HCT116 (cell line): ENCODE data around the gene SPATA22. TPM values are rescaled to one million over a fixed set of nuclear protein-coding genes. Genes with fewer than 3 reads are reported as not detected.

ENCODE experiments used
- ATAC-seq: fragments of 200-7000 bp; cut with Tn5 transposase; 2 replicates; pipeline ENCODE4 v1.9.1; 2020; ENCODE audit warnings: mild to moderate bottlenecking, moderate library complexity
- BruUV-seq: library from RNA; stranded (reverse); fragments of 400-500 nt; replicated peaks from 2 replicates; lab custom pipeline; 2021; lab: Mats Ljungman, UMichigan
- CTCF ChIA-PET: fragments of 300-600 bp; sonication (Branson Sonifier 250); formaldehyde crosslinking; loops from one replicate; lab custom pipeline; 2021; ENCODE audit warnings: antibody characterized with exemption; lab: Charles Lee
- POLR2A ChIA-PET: fragments of 300-600, 350-600 bp; sonication (Branson Sonifier 250); formaldehyde crosslinking; loops from one replicate; lab custom pipeline; 2021; ENCODE audit warnings: antibody characterized with exemption; lab: Charles Lee
- RAD21 ChIA-PET, 2 experiments: fragments of 300-600 bp; sonication (Branson Sonifier 250); formaldehyde crosslinking; loops; one replicate each; lab custom pipeline; 2023; ENCODE audit warnings: low total read pairs in 2 of 2; ENCODE audit not compliant: uncharacterized antibody in 2 of 2, unreplicated experiment in 2 of 2, low non-redundant PET in 1 of 2; lab: Charles Lee
- DNase-seq: peaks from one replicate; pipeline ENCODE4 v3.0.0-alpha.2; 2010; ENCODE audit warnings: low read depth, low spot score
- H2AFZ ChIP-seq: fragments of 200-600 bp; shearing (Covaris generic), sonication (generic); 2 replicates; pipeline ENCODE4 v1.6.1; 2017; ENCODE audit warnings: low read depth, mixed run types, mixed read lengths, antibody characterized with exemption, low read length; ENCODE audit not compliant: poor library complexity, severe bottlenecking
- H3K27ac ChIP-seq: 2 replicates; pipeline ENCODE4 v1.5.1; 2012; ENCODE audit warnings: low read depth, low read length
- H3K27me3 ChIP-seq: fragments of 200-600 bp; sonication (generic); 2 replicates; pipeline ENCODE4 v1.6.1; 2016; ENCODE audit warnings: mixed run types, low read length, mixed read lengths; ENCODE audit not compliant: insufficient read depth
- H3K36me3 ChIP-seq, 2 experiments: fragments of 200-500 bp in 1 of 2; fragments of 200-600 bp in 1 of 2; sonication (Bioruptor generic) in 1 of 2; sonication (generic) in 1 of 2; 2 replicates each; pipeline versions ENCODE4 v1.5.1 to v1.6.1; 2014 to 2016; ENCODE audit warnings: low read length in 2 of 2, inconsistent platforms in 1 of 2, mixed read lengths in 1 of 2, mixed run types in 1 of 2; ENCODE audit not compliant: insufficient read depth in 2 of 2, control insufficient read depth in 1 of 2
- H3K4me1 ChIP-seq, 2 experiments: fragments of 200-600 bp in 1 of 2; sonication (generic) in 1 of 2; 2 replicates each; pipeline versions ENCODE4 v1.5.1 to v1.6.1; 2012 to 2017; ENCODE audit warnings: low read length in 2 of 2, inconsistent platforms in 1 of 2, mild to moderate bottlenecking in 1 of 2, mixed read lengths in 1 of 2, mixed run types in 1 of 2, moderate library complexity in 1 of 2; ENCODE audit not compliant: insufficient read depth in 2 of 2, control insufficient read depth in 1 of 2
- H3K4me2 ChIP-seq: fragments of 200-600 bp; sonication (generic); 2 replicates; pipeline ENCODE4 v1.6.1; 2017; ENCODE audit warnings: mixed run types, low read length, mixed read lengths
- H3K4me3 ChIP-seq, 2 experiments: fragments of 200-600 bp in 1 of 2; sonication (generic) in 1 of 2; replicated peaks in 1 of 2; 2 replicates each; pipeline ENCODE4 v1.5.1; 2011 to 2016; ENCODE audit warnings: low read length in 2 of 2, control low read depth in 1 of 2, low read depth in 1 of 2, mild to moderate bottlenecking in 1 of 2, mixed read lengths in 1 of 2, mixed run types in 1 of 2
- H3K79me2 ChIP-seq: fragments of 200-600 bp; sonication (generic); 2 replicates; pipeline ENCODE4 v1.6.1; 2017; ENCODE audit warnings: mild to moderate bottlenecking, mixed run types, low read length, moderate library complexity, mixed read lengths; ENCODE audit not compliant: insufficient read depth
- H3K9ac ChIP-seq: fragments of 200-600 bp; sonication (generic); 2 replicates; pipeline ENCODE4 v1.6.1; 2016; ENCODE audit warnings: low read length, mixed read lengths
- H3K9me2 ChIP-seq: fragments of 200-600 bp; sonication (generic), shearing (Covaris generic); 2 replicates; pipeline ENCODE4 v1.6.1; 2017; ENCODE audit warnings: mixed run types, mild to moderate bottlenecking, moderate library complexity; ENCODE audit not compliant: insufficient read depth
- H3K9me3 ChIP-seq, 2 experiments: fragments of 200-500 bp in 1 of 2; fragments of 200-600 bp in 1 of 2; sonication (Bioruptor generic) in 1 of 2; sonication (generic) in 1 of 2; 2 replicates each; pipeline ENCODE4 v1.6.1; 2014 to 2017; ENCODE audit warnings: low read length in 2 of 2, mixed read lengths in 2 of 2, inconsistent platforms in 1 of 2, low read depth in 1 of 2, mild to moderate bottlenecking in 1 of 2, mixed run types in 1 of 2, moderate library complexity in 1 of 2; ENCODE audit not compliant: control insufficient read depth in 1 of 2, insufficient read depth in 1 of 2
- H4K20me1 ChIP-seq: fragments of 200-600 bp; sonication (generic), shearing (Covaris generic); 2 replicates; pipeline ENCODE4 v1.6.1; 2017; ENCODE audit warnings: mixed run types, mild to moderate bottlenecking, moderate library complexity; ENCODE audit not compliant: insufficient read depth
- ATF3 ChIP-seq: IDR thresholded peaks from 2 replicates; pipeline ENCODE4 v1.6.1; 2012
- CBX3 ChIP-seq: IDR thresholded peaks from 2 replicates; pipeline ENCODE4 v1.6.1; 2012; ENCODE audit warnings: low read depth
- CEBPB ChIP-seq: IDR thresholded peaks from 2 replicates; pipeline ENCODE4 v1.6.1; 2012; ENCODE audit warnings: low read depth
- CTCF ChIP-seq, 3 experiments: fragments of 200-600 bp in 1 of 3; sonication (generic) in 1 of 3; IDR thresholded peaks in 2 of 3; conservative IDR thresholded peaks in 1 of 3; 2 replicates each; pipeline ENCODE4 v1.5.1; 2012 to 2017; ENCODE audit warnings: low read depth in 2 of 3, low read length in 2 of 3, antibody characterized with exemption in 1 of 3, borderline replicate concordance in 1 of 3, control low read depth in 1 of 3, mild to moderate bottlenecking in 1 of 3, mixed read lengths in 1 of 3, mixed run types in 1 of 3, moderate library complexity in 1 of 3; ENCODE audit not compliant: insufficient read depth in 1 of 3
- EGR1 ChIP-seq: IDR thresholded peaks from 2 replicates; pipeline ENCODE4 v1.6.1; 2012; ENCODE audit warnings: low read depth
- EZH2 ChIP-seq: fragments of 200-600 bp; sonication (generic); IDR thresholded peaks from 2 replicates; pipeline ENCODE4 v1.6.1; 2017; ENCODE audit warnings: antibody characterized with exemption, mixed run types
- EZH2phosphoT487 ChIP-seq: fragments of 200-600 bp; IDR thresholded peaks from 2 replicates; pipeline ENCODE4 v1.6.1; 2018; ENCODE audit warnings: antibody characterized with exemption, borderline replicate concordance
- FOSL1 ChIP-seq: IDR thresholded peaks from 2 replicates; pipeline ENCODE4 v1.6.1; 2012; ENCODE audit warnings: low read depth
- JUND ChIP-seq: IDR thresholded peaks from 2 replicates; pipeline ENCODE4 v1.6.1; 2012
- MAX ChIP-seq: IDR thresholded peaks from 2 replicates; pipeline ENCODE4 v1.6.1; 2012
- POLR2A ChIP-seq: IDR thresholded peaks from 2 replicates; pipeline ENCODE4 v1.7.0; 2011; ENCODE audit warnings: borderline replicate concordance; ENCODE audit not compliant: insufficient read depth, insufficient read length; ENCODE audit errors: extremely low read depth
- POLR2AphosphoS5 ChIP-seq: IDR thresholded peaks from 2 replicates; pipeline ENCODE4 v1.6.1; 2011; ENCODE audit warnings: mild to moderate bottlenecking, low read depth, low read length, moderate library complexity
- RAD21 ChIP-seq: IDR thresholded peaks from 2 replicates; pipeline ENCODE4 v1.6.1; 2012; ENCODE audit warnings: low read depth, mild to moderate bottlenecking
- YY1 ChIP-seq: IDR thresholded peaks from 2 replicates; pipeline ENCODE4 v1.6.1; 2011; ENCODE audit warnings: low read length, low read depth, moderate library complexity, mild to moderate bottlenecking; ENCODE audit not compliant: insufficient replicate concordance; ENCODE audit errors: extremely low read depth
- ZNF274 ChIP-seq: fragments of 200-500 bp; sonication (Bioruptor generic); IDR thresholded peaks from 2 replicates; pipeline ENCODE4 v1.6.1; 2014; ENCODE audit warnings: mild to moderate bottlenecking, low read depth, low read length, inconsistent platforms
- intact Hi-C: fragments of 100-400 bp; cut with micrococcal nuclease; formaldehyde crosslinking; loops from 2 replicates; pipeline ENCODE4 v1.10.0; 2022
- total RNA-seq: library from RNA; stranded (reverse); gene quantifications from one replicate; pipeline ENCODE4 v1.2.1, GENCODE V29; 2021; ENCODE audit not compliant: unreplicated experiment

The SPATA22 gene
- total RNA-seq, 1 experiment from 2014 or later, result not detected

GRCh38 chr17:3433741-3434140 lies 37.9 kb downstream of the SPATA22 start, which contains the start of gene OR1E2:
Gene OR1E2, minus strand, starts transcription at chr17:3433841. Its CDS starts 0 bp downstream, at chr17:3433841.
- Histone ChIP-seq H3K4me2 (no peak within 1 kb of the TSS), H3K9me2 (no peaks in the 10 kb centered on the region), H3K79me2 (no peaks in the 10 kb centered on the region), H3K36me3 (no peaks in the 10 kb centered on the region), H2AFZ (no peak within 1 kb of the TSS), H3K27ac (no peak within 1 kb of the TSS), H3K4me3 (no peak within 1 kb of the TSS), H3K4me1 (no peaks in the 10 kb centered on the region), H3K9ac (no peak within 1 kb of the TSS), H3K9me3 (no peaks in the 10 kb centered on the region), H3K27me3 (peaks cover 18% of the 10 kb centered on the region), H4K20me1 (no peaks in the 10 kb centered on the region)
- CTCF ChIA-PET, result no interaction called here
- no peak for TF ChIP-seq JUND
- no peak for TF ChIP-seq ATF3
- no peak for TF ChIP-seq FOSL1
- TF ChIP-seq ZNF274, result no peak
- TF ChIP-seq RAD21, result no peak
- no peak for TF ChIP-seq YY1
- TF ChIP-seq CEBPB, result no peak
- TF ChIP-seq EZH2phosphoT487, result no peak
- no peak for TF ChIP-seq CTCF (IDR thresholded peaks at IDR 0.05 in 2 of 3, conservative IDR thresholded peaks at IDR 0.05 in 1 of 3; ENCODE audit: borderline replicate concordance in 1 of 3, insufficient read depth in 1 of 3, low read depth in 2 of 3, low read length in 2 of 3)
- no peak for TF ChIP-seq EZH2
- TF ChIP-seq POLR2AphosphoS5, result no peak
- TF ChIP-seq POLR2A, result no peak
- no peak for TF ChIP-seq EGR1
- no peak for TF ChIP-seq MAX
- TF ChIP-seq CBX3, result no peak
- DNase-seq, result no peak
- POLR2A ChIA-PET, result no interaction called here
- intact Hi-C loops, result no loop called here
- BruUV-seq, result no TSS peak
- RAD21 ChIA-PET, result no interaction called here
- ATAC-seq, result no peak
